NCI-H446 (cell line): ENCODE results near the gene TMEM132D.
"Not testable (repeated sequence)": the region's sequence is repeated elsewhere in the genome, so short reads cannot be mapped to it uniquely, and the experiment has no call there.

Source experiments
- DNase-seq, 2 experiments: peaks; one replicate each; lab custom pipeline; 2025; lab: John Stamatoyannopoulos, UW

TMEM132D gene

GRCh38 chr12:129903956-129904829, at the start of gene TMEM132D:
TMEM132D (minus strand) TSS chr12:129904025.
- no peak for DNase-seq

- no peak for DNase-seq
Observed at GRCh38 chr12:129949651-129950050, 45.8 kb upstream of the TMEM132D start.

GRCh38 chr12:129941618-129942017, 37.8 kb upstream of the TMEM132D start:
- no peak for DNase-seq

DNA sequence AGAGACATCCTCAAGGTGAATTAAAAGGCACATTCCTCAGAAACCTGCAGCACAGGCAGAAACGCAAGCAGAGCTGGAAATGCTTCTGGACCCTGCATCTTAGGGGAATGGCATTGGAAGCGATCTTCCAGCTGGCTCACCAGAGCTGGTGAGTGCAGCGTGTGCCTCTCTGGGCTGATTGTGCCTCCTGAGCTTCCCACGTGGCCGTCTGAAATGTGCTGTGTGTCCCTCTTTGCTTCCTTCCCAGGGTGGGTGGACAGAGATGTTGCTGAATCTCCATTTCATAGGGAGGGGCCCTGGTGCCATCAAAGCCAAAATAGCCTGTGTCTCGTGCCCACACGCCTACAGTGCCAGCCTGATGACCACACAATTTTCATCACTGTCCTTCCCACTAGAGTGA, 34.3 kb upstream of the TMEM132D start:
- DNase-seq = no peak

DNA sequence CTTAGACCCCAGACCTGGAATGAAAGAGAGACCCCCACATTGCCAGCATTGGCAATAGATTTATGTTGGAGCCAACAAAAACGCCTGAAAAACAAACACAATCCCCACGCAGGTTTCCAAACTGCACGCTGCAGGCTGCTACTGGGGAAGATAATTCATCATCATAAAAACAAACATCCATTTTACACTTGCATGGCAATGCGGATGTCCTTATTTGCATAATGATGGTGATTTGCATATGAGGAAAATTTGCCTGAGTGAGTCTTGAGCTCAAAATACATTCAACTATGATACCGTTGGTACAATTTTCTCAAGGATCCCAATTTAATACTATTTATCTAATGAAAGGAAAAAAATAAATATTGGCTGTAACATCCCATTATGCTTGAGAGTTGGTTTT, 33.6 kb upstream of the TMEM132D start:
- no peak for DNase-seq

DNA sequence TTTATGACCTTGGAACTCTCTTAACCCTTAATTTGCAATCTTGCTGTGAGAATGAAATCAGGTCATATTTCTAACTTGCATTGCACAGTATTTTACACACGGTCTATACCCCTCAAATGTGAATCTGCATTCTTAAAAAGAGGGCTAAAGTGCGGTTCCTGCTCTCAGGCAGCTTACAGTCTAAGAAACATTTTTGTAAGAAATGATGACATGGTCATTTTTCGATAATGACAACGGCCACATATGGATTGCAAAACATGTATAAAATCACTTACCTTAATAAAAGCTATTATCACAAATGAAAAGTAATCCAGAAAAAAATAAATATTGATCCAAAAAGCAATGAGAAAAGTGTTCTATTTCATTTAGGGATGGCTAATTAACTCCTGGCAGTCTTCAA, 24.8 kb upstream of the TMEM132D start:
- DNase-seq = no peak

- no peak for DNase-seq
Observed at GRCh38 chr12:129927316-129927900, 23.6 kb upstream of the TMEM132D start.

GRCh38 chr12:129911428-129912049, 7.7 kb upstream of the TMEM132D start:
- DNase-seq = peak in 1 of 2 experiments; percentile 25

DNA sequence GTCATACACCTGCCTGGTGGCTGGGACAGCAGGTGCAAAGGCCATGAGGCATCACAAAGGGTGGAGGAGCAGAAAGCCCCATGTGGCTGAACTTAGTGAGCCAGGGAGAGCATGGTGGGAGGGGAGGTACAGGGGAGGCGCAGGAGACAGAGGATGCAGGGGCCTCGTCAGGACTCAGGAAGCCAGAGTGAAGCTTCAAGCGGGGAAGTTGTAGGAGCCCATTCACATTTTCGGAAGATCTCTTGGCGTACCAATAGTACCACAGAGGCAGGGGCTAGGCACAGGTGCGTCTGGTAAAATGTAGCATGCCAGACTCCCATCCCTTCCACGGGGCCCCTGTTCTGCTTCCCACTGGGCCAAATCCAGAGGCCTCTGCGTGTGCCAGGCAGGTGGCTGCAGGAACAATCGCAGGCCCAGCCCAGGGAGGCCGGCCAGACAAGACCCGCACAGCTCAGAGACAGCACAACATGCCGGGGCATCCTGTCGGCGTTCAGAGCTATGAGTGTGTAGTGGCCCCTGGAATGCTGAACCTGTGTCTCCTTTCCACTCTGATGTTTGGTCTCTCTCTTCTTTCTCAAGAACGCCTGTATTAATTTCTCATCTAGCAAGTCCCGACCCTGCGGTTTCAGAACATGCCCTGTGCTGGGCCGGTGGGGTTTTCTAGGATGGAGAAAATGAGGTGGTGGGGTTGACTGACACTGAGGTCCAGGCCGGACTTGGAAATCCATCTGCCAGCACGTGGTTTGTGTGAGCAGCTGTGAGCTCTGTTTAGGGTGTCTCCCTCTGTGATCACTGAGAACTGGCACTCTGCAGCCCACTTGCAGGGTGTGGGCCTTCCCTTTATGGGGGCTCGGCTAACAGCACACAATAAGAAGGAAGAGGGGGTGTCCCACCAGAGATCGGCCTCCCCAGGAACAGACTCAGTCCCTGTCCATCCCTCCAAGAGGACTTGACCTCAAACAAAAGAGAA, 5.5 kb upstream of the TMEM132D start:
- no peak for DNase-seq

DNA sequence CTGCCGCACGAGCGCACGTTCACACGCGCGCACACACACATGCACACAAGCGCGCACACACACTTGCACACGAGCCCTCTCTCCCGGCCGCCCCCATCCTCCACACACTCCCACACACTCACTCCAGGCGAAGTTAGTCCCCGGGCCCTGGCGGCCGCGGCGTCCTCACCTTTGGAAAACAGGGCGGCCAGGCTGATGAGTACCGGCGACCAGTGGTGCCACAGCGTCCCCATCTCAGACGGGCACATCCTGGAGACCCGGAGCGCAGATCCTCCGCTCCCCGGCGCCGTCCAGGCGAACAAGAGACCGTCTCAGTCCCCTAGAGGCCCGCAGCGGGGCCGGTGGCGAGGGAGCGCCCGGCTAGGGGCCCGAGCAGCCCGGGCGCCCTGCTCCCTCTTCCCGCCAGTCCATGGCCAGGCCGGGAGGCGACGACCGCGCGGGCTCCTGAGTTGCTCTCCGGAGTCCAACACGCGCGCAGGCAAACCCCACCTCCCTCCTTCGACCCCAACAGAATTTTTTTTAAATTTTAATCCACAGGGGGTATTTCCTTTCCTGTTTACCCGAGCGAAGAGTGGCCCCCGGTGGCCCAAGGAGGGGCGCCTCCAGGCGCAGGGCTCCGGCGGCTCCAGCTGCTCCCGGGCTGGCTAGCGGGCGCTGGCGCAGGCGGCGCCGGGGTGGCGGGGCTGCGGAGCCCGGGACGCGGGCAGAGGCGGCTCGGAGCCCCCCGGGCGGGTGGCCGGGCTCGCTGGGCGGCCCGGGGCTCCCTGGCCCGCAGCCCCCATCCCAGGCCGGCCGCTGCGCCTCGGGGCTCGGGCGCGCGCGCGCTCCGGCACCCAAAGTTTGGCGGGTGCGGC, 506 bp downstream of the TMEM132D start:
- DNase-seq = no peak

GRCh38 chr12:129902371-129903091, 1.3 kb downstream of the TMEM132D start:
- DNase-seq = no peak

DNA sequence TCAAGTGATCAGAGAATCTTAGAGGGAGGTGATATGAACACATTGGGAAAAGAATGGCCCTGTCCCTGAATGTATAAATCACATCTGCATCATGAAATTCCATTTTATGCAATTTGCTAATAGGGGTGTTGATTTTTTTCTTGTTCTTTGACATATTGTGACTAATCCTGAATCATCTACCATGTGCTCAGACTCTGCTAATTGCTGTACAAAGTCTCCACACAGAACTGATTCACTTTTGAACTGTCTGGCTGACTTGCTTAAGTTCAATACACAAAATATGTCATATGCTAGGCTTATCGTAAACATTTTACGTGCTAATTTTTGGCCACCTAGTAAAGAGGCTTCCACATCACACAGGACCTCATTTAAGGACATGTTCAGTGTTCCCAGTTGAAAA, 2.6 kb downstream of the TMEM132D start:
- no peak for DNase-seq

DNA sequence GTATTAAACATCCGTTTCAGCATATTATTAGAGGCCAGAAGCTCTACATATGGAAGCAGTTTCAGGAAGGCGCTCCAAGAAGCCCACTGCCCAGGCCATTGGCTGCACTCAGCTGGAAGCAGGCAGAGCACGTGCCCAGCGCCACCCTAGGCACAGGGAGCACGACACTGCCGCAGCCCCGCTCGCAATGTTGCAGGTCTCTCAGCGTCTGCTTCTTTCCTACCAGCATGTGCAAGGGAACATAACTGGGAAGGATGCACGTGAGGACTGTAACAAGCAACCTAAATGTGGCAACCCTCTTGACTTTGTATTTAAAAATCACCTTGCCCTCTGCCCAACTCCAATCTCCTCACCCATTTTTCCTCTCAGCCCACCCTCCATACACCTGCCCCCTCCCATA, 3.5 kb downstream of the TMEM132D start:
- DNase-seq = no peak

DNA sequence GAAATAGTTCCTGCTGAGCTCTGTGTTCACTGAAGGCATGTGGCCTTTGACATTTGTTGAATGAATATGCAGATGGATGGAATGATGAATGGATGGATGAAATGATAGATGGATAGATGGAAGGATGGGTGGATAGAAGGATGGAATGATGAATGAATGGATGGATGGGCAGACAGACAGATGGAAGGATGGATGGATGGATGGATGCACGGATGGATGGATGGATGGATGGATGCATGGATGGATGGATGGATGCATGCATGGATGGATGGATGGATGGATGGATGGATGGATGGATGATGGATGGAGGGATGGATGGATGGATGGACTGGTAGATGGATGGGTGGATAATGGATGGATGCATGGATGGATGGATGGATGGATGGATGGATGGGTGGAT, 4.8 kb downstream of the TMEM132D start:
- DNase-seq = not testable (repeated sequence)

GRCh38 chr12:129893691-129894090, 10.1 kb downstream of the TMEM132D start:
- no peak for DNase-seq

GRCh38 chr12:129887101-129887500, 16.7 kb downstream of the TMEM132D start:
- no peak for DNase-seq

GRCh38 chr12:129886541-129886940, 17.3 kb downstream of the TMEM132D start:
- no peak for DNase-seq

DNA sequence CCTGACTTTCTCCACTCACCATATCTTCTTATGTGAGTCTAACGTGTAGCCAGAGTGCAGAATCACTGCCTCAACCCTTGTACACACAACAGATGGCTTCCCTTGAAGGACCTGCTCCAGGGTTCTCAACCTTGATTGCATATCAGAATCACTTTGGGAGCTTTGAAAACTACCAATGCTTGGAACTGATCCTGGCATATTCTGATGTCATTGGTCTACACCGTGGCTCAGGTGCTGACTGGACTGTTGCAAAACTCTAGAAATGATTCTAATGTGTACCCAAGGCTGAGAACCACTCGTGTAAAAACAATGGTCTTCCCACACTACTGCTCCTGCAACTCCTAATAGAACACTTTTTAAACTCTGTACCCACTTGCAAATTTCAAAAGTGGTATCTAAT, 18.5 kb downstream of the TMEM132D start:
- DNase-seq = no peak

GRCh38 chr12:129877411-129877810, 26.4 kb downstream of the TMEM132D start:
- DNase-seq = no peak

GRCh38 chr12:129873833-129874208, 30.0 kb downstream of the TMEM132D start:
- no peak for DNase-seq
